ENCODE results near the gene C16orf96.
"Not testable (repeated sequence)": the region's sequence is repeated elsewhere in the genome, so short reads cannot be mapped to it uniquely, and the experiment has no call there.

Gene C16orf96

GRCh38 chr16:4570086-4570485 lies 13.9 kb downstream of the C16orf96 start:
- DNase-seq: no peak

DNA sequence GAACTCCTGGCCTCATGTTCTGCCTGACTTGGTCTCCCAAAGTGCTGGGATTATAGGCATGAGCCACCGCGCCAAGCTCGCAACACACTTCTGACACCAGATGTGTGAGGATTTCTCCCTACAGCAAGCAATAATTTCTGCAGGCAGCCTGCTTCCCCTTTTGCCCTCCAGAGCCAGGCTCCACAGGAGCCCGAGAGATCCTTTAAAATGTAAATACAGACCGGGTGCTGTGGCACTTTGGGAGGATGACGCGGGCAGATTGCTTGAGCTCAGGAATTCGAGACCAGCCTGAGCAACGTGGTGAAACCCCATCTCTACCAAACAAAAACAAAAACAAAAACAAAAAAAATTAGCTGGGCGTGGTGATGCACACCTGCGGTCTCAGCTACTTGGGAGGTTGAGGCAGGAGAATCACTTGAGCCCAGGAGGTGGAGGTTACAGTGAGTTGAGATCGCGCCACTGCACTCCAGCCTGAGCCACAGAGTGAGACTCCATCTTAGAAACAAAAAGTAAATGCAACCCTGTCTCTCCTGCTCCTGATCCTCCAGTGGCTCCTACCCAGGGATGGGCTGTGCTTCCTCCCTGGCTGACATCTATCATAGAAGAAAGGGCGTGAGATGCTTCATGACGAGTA lies 14.7 kb downstream of the C16orf96 start:
- no peak for DNase-seq

- no peak for DNase-seq
Observed at GRCh38 chr16:4572715-4573114, 16.6 kb downstream of the C16orf96 start.

DNA sequence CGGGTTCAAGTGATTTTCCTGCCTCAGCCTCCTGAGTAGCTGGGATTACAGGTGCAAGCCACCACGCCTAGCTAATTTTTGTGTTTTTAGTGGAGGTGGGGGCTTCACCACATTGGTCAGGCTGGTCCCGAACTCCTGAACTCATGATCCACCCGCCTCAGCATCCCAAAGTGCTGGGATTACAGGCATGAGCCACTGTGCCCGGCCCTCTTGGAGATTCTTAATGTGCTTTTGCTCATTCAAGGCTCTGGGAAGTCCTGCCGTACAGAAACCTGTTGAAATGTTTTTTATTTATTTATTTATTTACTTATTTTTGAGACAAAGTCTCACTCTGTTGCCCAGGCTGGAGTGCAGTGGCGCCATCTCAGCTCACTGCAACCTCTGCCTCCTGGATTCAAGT lies 17.8 kb downstream of the C16orf96 start:
- DNase-seq: not testable (repeated sequence)

GRCh38 chr16:4574919-4575705 lies 19.0 kb downstream of the C16orf96 start:
- DNase-seq: no peak

- DNase-seq: no peak
Observed at GRCh38 chr16:4576008-4576407, 19.9 kb downstream of the C16orf96 start.

GRCh38 chr16:4578961-4579530 lies 22.9 kb downstream of the C16orf96 start:
- DNase-seq: no peak

DNA sequence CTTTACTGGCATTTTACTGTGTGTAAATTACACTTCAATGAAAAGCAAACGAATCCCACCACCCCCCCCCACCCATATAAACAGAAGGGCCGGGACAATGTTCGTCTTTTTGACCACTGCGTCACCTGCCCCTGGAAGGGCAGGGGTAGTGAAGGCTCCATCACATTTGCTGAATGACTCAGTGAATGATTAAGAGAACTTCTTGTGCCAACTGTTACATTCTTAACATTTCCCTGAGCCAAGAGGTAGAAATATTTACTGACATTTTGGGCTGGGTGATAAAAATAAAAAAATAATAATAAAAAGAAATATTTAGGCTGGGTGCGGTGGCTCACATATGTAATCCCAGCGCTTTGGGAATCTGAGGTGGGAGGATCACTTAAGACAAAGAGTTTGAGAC lies 24.1 kb downstream of the C16orf96 start:
- no peak for DNase-seq

DNA sequence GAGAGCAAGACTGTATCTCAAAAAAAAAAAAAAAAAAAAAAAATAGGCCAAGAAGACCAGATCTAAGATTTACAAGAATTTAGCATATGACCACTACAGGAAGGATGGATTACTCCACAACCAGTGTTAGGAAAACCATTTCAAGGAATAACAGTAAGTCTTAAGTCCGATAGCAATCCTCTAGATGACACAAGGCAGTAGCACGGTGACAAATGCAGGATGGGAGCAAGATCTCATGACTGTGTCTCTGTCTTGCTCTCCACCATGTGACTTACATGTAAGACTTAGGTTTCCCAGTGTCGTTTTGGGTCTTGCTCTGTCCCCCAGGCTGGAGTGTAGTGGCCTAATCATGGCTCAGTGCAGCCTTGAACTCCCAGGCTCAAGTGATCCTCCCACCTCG lies 27.8 kb downstream of the C16orf96 start:
- DNase-seq: no peak

GRCh38 chr16:4586291-4586690 lies 30.2 kb downstream of the C16orf96 start:
- DNase-seq: no peak

GRCh38 chr16:4588386-4588785 lies 32.2 kb downstream of the C16orf96 start:
- no peak for DNase-seq

DNA sequence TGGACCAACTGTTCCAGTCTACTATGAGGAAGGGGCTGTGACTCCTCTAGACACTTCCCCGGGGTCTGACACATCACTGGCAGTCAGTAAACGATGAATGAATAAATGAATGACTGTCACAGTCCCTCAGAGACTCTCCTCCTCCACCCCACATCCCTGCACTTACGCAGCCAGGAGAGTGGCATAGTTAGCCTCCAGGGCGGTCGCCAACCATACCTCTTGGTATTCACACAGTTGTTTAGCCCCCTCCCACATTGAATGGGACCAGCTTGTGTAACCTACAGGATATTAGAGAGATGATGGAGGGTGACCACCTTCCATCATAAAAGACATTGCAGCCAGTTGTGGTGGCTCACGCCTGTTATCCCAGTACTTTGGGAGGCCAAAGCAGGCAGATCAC lies 32.8 kb downstream of the C16orf96 start:
- DNase-seq: no peak

DNA sequence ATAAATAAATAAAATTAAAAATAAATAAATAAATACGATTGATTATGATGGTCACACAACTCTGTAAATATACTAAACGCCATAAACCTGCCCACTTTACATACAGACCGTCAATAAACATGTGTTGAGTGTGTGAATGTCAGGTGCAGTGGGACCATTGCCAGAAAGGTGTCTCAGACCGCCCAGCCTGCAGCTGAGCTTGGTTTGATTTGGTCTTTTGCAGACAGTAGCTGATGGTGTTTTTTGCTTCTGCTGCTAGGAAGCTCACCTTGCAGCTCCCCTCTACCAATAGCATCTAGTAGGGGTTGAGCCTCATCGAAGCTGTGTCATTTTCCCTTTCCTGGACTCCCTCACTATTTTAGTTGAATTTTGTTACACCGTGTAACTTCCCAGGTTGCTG lies 35.1 kb downstream of the C16orf96 start:
- DNase-seq: no peak

DNA sequence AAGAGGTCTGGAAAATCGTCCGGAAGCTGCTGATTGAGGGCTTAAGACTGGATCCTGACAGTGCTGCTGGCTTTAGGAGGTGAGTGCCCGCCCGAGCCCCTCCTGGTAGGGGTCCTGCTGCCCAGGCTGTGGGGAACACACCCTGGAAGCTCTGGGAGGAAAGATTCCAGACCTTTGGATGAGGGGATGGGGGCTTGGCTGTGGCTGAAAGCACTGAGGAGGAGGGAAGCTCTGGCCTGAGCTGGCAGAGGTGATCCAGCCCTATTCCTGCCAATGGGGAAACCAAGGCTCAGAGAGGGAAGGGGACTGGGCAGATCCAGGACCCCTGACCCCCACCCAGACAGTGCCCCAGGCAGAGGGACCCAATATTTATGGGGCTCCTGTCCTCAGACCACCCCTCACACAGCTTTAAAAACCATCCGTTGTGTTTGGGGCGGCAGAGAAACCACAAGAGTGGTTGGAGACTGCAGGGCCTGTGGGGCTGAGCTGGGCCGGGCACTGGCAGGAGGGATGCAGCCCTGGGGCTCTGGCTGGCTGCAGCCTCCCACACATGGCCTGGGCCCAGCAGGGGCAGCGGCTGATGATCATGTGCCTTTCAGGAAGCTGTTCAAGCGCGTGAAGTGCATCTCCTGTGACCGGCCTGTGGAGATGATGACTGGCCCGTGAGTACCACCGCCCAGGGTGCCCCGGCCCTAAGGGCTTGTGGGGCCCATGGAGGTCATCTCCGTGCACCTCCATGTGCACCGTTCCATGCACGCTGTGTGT lies 35.7 kb downstream of the C16orf96 start:
- DNase-seq: no peak

DNA sequence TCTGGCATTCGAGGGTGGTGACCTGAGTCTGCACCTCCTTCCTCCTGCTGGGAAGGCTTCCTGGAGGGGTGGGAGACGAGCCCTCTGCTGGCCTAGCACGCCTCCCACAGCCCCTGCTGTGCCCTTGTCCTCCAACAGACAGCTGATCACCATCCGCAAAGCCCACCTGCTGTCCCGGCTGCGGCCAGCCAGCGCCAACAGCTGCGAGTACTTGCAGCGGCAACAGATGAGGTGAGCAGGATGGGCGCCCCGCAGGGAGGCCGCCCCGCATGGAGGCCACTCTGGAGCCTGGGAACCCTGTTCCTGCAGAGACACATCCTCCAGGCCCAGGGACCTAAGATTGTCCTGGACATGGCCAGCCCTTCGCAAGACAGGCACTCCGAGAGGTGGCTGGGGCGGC lies 36.9 kb downstream of the C16orf96 start:
- no peak for DNase-seq

DNA sequence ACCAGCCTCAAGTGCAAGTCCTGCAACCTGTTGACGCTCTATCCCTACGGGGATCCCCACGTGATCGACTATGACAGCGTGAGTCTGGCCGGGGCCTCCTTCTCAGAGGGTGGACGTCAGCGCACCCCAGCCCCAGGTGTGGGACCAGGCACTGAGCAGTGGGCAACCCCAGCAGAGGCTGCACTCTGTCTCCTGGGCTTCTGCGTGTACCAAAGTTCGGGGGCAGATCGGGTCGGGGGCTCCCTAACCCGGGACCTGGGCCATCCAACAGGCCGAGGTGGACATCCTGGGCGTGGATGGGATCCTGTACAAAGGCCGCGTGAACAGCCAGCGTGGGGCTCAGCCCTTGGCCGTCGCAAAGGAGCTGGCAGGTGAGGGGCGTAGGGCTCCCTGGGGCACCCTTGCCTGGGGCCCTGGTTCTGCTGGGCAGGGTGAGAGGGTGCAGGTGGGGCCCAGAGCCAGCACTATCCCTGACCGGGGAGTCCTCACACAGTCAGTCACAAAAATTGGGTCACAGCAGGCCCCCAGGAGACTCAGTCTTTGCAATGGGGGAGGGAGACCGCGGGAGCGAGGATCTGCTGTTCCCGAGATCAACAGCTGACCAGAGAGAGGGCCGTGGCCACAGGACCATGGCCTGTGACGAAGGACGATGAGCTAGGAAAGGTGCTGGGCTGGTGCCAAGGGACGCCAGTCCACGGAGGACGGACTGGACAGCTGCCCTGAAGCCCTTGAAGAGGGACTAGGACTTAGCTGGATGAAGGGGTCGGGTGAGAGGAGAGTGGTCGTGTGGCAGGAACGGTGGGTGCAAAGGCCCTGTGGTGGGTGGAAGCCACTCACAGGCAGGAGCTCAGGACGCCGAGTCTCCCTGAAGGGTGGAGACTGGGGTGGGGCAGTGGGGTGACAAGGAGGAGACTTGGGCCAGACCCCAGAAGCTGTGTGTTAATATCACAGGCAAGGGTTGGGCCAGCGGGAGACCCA lies 38.6 kb downstream of the C16orf96 start:
- DNase-seq: no peak

DNA sequence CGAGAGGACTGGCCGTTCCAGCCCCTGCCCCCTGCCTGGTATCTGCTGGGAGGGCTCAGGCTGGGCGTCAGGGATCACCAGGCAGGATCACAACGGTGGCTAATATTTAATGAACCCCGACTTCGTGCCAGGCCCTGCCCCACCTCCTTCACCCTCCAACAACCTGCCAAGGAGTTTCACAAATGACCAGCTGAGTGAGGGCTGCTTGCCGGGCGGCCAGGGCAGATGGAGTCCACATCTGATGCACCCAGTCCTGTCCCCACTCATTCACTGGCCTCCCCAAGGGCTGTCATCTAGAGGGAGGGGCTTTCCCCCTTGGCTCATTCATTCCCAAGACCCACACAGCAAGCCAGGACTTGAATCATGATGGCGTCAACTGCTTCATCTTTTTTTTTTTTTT lies 41.0 kb downstream of the C16orf96 start:
- no peak for DNase-seq

GRCh38 chr16:4599037-4599436 lies 42.9 kb downstream of the C16orf96 start:
- no peak for DNase-seq

- DNase-seq: no peak
Observed at GRCh38 chr16:4599545-4599944, 43.4 kb downstream of the C16orf96 start.

DNA sequence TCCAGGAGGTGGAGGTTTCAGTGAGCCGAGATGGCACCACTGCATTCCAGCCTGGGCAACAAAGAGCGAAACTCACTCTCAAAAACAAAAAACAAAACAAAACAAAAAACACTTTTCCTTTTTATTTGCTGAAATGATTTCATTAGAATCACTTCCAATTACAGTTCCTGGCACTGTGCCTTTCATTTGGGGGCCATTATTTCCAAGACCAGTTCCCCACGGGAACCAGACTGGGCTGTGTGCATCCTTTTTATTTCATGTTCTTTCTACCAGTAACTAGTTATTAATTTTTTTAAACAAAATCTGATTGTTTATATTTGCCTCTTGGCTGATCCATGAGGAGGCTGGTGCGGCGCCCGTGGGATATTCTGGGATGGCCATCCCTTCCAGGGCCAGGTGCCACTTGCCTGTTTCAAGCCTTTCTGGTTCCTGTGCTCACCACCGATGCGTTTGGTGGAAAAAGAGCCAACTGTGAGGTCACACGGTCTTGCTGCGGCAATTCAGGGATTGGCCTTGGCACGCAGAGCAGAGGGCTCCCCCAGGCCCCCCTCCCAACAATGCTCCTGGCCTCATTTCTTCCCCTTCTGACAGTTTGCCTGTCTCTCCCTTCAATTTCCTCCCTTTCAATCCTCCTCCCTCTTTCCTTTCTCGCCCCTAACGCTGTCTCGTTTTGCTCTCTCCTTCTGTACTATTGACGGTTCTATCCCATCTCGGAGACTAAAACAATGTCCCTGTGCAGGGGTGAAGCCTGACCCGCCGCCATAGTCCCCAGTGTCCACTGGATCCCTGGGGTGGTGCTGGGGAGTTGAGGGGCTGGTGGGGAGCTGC lies 45.1 kb downstream of the C16orf96 start:
- no peak for DNase-seq

- DNase-seq: no peak
Observed at GRCh38 chr16:4601864-4602186, 45.7 kb downstream of the C16orf96 start.

DNA sequence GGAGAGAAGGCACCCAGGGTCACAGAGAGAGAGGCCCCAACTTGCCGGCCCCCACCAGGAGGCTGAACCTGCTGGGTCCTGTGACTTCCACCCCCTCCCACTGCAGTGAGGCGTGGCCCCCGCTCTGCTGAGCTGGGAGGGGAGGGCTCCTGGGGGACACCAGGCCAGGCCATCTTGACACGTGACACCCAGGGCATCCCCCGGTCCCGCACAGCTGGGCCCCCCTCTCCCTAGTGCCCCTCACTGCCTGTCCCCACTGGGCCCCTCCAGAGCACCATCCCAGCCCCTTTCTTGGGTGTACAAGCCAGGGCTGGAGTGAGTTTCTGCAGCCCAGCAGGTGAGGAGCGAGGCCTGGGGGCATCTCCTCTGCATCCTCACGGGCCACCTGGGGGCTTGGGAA lies 46.2 kb downstream of the C16orf96 start:
- DNase-seq: no peak

Data from NCI-H1436 treated with DMSO at 0.1 percent for 48 hours (cell line).